Measurements from ENCODE around the gene MAEA.

The MAEA gene

DNA sequence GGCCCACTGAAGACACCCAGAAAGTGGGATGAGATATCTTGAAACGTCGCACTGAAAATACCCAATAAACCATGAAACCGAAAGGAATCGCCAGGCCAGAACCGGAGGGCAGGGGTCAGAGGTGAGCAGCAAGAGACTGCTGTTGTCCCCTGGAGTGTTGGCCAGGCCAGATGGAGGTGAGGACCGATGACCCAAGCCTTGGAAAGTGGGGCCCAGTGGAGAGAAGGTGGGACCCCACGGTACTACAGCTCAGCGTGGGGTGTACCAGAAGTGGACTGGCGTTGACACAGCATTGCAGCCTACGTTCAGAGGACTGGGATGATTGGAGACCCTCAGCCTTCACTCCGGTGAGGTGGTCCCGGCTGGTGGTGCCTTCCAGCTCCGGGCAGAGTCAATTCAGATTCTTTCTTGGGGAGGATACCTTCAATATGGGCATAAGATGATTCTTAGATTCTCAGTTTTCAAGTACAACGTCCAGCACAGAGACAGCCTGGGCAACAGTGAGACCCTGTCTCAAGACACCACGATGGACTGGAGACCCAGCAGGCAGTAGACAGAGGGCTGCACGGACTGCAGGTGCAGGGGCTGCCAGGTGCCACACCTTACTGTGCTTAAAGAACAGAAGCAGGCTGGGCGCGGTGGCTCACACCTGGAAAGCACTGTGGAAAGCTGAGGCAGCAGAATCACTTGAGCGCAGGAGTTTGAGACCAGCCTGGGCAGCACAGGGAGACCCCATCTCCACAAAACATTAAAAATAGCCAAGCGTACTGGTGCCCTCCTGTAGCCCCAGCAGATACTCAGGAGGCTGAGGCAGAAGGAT, 23.3 kb downstream of the MAEA start:
- Histone ChIP-seq H2BK12ac (ENCODE audit: low read length) (no peak overlapping the region), H3K23ac (ENCODE audit: low read depth, low read length, poor library complexity) (no peak overlapping the region), H2AK5ac (ENCODE audit: low read depth, low read length) (no peak overlapping the region), H3K4me2 (ENCODE audit: insufficient read depth, low read length, poor library complexity, severe bottlenecking) (no peak overlapping the region), H3K4me3 (ENCODE audit: low read length in 2 of 2) (no peak overlapping the region), H3K27me3 (ENCODE audit: control insufficient read depth in 3 of 3, insufficient read depth in 3 of 3, low read depth in 1 of 3, low read length in 3 of 3) (no peaks in the 10 kb centered on the region), H3K4ac (ENCODE audit: low read length) (no peak overlapping the region), H4K8ac (ENCODE audit: low read depth, low read length) (no peak overlapping the region), H3K18ac (ENCODE audit: low read length) (no peak overlapping the region), H2BK5ac (ENCODE audit: low read length) (no peak overlapping the region), H3K27ac (replicated peaks; ENCODE audit: low read length) (no peak overlapping the region), H3K9ac (ENCODE audit: low read depth, low read length, poor library complexity) (no peak overlapping the region), H3K9me3 (replicated peaks in 1 of 2; ENCODE audit: control insufficient read depth in 2 of 2, insufficient read depth in 1 of 2, low read depth in 1 of 2, low read length in 2 of 2) (peaks cover 11 to 20% of the 10 kb centered on the region in 2 donors), H2AFZ (ENCODE audit: low read length) (no peak overlapping the region), H3K14ac (ENCODE audit: low read length) (no peak overlapping the region), H2BK15ac (ENCODE audit: low read length) (no peak overlapping the region), H3K36me3 (replicated peaks in 1 of 2; ENCODE audit: control insufficient read depth in 2 of 2, insufficient read depth in 2 of 2, low read length in 2 of 2) (peaks cover 45 to 63% of the 10 kb centered on the region in 2 donors), H3K79me1 (ENCODE audit: low read depth, low read length) (peaks cover 37% of the 10 kb centered on the region), H3K4me1 (ENCODE audit: control insufficient read depth in 2 of 2, insufficient read depth in 1 of 2, low read depth in 1 of 2, low read length in 2 of 2) (peaks cover 7 to 16% of the 10 kb centered on the region in 2 donors), H4K91ac (ENCODE audit: low read depth, low read length, poor library complexity) (no peak overlapping the region), H2BK120ac (ENCODE audit: low read depth, low read length) (no peak overlapping the region)
- WGBS, 2 donors (ENCODE audit: extremely low coverage in 2 of 2, insufficient read length in 2 of 2, insufficient replicate concordance in 1 of 2) = no CpG with 5 or more reads among the region's 20 CpGs
- no peak for DNase-seq (ENCODE audit: low spot score)

DNA sequence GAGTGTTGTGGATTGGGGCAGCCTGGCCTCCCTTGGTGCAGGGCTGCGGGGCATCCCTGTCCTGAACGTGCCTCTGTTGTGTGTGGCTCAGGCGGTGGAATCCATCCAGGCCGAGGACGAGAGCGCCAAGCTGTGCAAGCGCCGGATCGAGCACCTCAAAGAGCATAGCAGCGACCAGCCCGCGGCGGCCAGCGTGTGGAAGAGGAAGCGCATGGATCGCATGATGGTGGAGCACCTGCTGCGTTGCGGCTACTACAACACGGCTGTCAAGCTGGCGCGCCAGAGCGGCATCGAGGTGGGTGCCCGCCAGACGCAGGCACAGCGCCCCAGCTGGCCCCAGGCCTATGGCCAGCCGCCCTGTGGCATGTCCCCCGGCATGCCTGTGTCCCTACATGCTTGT, 25.6 kb downstream of the MAEA start:
- no peak overlapping the region for H3K23ac ChIP-seq (ENCODE audit: low read depth, low read length, poor library complexity)
- no peak overlapping the region for H3K9ac ChIP-seq (ENCODE audit: low read depth, low read length, poor library complexity)
- no peaks in the 10 kb centered on the region for H3K27me3 ChIP-seq (ENCODE audit: control insufficient read depth in 3 of 3, insufficient read depth in 3 of 3, low read depth in 1 of 3, low read length in 3 of 3)
- no peak overlapping the region for H3K14ac ChIP-seq (ENCODE audit: low read length)
- no peak overlapping the region for H2AFZ ChIP-seq (ENCODE audit: low read length)
- no peak overlapping the region for H2AK5ac ChIP-seq (ENCODE audit: low read depth, low read length)
- no peak overlapping the region for H3K4me2 ChIP-seq (ENCODE audit: insufficient read depth, low read length, poor library complexity, severe bottlenecking)
- H3K79me1 ChIP-seq (ENCODE audit: low read depth, low read length) = peaks cover 26% of the 10 kb centered on the region
- H3K4ac ChIP-seq (ENCODE audit: low read length) = no peak overlapping the region
- peaks cover 58 to 82% of the 10 kb centered on the region in 2 donors for H3K36me3 ChIP-seq (replicated peaks in 1 of 2; ENCODE audit: control insufficient read depth in 2 of 2, insufficient read depth in 2 of 2, low read length in 2 of 2)
- H3K27ac ChIP-seq (replicated peaks; ENCODE audit: low read length) = no peak overlapping the region
- no peak overlapping the region for H2BK5ac ChIP-seq (ENCODE audit: low read length)
- H2BK12ac ChIP-seq (ENCODE audit: low read length) = no peak overlapping the region
- no peak overlapping the region for H2BK15ac ChIP-seq (ENCODE audit: low read length)
- peak overlapping the region in 1 of 2 donors; percentile 9 for H3K4me3 ChIP-seq (ENCODE audit: low read length in 2 of 2)
- peaks cover 13 to 18% of the 10 kb centered on the region in 2 donors for H3K9me3 ChIP-seq (replicated peaks in 1 of 2; ENCODE audit: control insufficient read depth in 2 of 2, insufficient read depth in 1 of 2, low read depth in 1 of 2, low read length in 2 of 2)
- no peak overlapping the region for H2BK120ac ChIP-seq (ENCODE audit: low read depth, low read length)
- no peak overlapping the region for H4K91ac ChIP-seq (ENCODE audit: low read depth, low read length, poor library complexity)
- peaks cover 0 to 2% of the 10 kb centered on the region in 2 donors for H3K4me1 ChIP-seq (ENCODE audit: control insufficient read depth in 2 of 2, insufficient read depth in 1 of 2, low read depth in 1 of 2, low read length in 2 of 2)
- no peak overlapping the region for H3K18ac ChIP-seq (ENCODE audit: low read length)
- H4K8ac ChIP-seq (ENCODE audit: low read depth, low read length) = no peak overlapping the region
- no peak for DNase-seq (ENCODE audit: low spot score)
- no CpG with 5 or more reads among the region's 28 CpGs for WGBS, 2 donors (ENCODE audit: extremely low coverage in 2 of 2, insufficient read length in 2 of 2, insufficient replicate concordance in 1 of 2)

DNA sequence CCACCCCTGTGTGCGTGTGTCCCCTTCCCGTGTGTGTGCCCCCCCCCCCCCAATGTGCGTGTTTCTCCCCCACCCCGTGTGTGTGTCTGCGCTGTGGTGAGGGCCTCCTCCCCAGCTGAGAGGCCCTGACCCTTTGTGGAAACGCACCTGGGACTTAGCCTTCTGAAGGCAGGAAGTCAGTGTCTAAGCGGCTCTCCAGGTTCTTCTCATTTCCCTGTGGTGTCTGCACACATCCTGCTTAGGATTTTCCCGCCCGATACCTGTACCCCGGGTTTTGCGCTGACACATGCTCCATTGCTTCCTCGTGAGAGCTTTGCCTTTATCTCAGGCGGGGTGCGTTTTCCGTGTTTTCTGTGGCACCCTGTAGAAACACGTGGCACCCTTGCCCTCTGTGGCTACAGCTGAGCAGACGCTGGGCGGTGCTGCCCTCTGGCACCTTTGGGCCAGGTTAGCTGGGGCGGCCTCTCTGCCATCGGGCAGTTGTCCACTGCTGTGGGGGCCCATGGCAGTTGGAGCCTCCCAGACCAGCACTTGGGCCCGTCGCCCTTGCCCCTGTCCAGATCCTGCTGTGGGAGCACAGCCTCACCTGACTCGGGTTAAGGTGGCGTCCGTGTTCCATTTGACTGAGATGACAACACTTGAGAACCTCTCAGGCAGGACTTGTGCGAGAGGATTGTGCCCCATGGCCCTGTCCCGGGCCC, 26.3 kb downstream of the MAEA start:
- Histone ChIP-seq H3K36me3 (replicated peaks in 1 of 2; ENCODE audit: control insufficient read depth in 2 of 2, insufficient read depth in 2 of 2, low read length in 2 of 2) (peaks cover 58 to 83% of the 10 kb centered on the region in 2 donors), H3K4ac (ENCODE audit: low read length) (no peak overlapping the region), H3K14ac (ENCODE audit: low read length) (no peak overlapping the region), H3K9me3 (replicated peaks in 1 of 2; ENCODE audit: control insufficient read depth in 2 of 2, insufficient read depth in 1 of 2, low read depth in 1 of 2, low read length in 2 of 2) (peaks cover 13 to 18% of the 10 kb centered on the region in 2 donors), H3K23ac (ENCODE audit: low read depth, low read length, poor library complexity) (peak overlapping the region; percentile 73), H2AFZ (ENCODE audit: low read length) (no peak overlapping the region), H3K18ac (ENCODE audit: low read length) (no peak overlapping the region), H2BK5ac (ENCODE audit: low read length) (no peak overlapping the region), H3K4me2 (ENCODE audit: insufficient read depth, low read length, poor library complexity, severe bottlenecking) (no peak overlapping the region), H4K8ac (ENCODE audit: low read depth, low read length) (no peak overlapping the region), H3K4me3 (ENCODE audit: low read length in 2 of 2) (no peak overlapping the region), H2BK15ac (ENCODE audit: low read length) (no peak overlapping the region), H3K79me1 (ENCODE audit: low read depth, low read length) (peaks cover 20% of the 10 kb centered on the region), H2BK120ac (ENCODE audit: low read depth, low read length) (no peak overlapping the region), H3K4me1 (ENCODE audit: control insufficient read depth in 2 of 2, insufficient read depth in 1 of 2, low read depth in 1 of 2, low read length in 2 of 2) (no peaks in the 10 kb centered on the region), H4K91ac (ENCODE audit: low read depth, low read length, poor library complexity) (no peak overlapping the region), H2BK12ac (ENCODE audit: low read length) (no peak overlapping the region), H3K27ac (replicated peaks; ENCODE audit: low read length) (no peak overlapping the region), H3K27me3 (ENCODE audit: control insufficient read depth in 3 of 3, insufficient read depth in 3 of 3, low read depth in 1 of 3, low read length in 3 of 3) (no peaks in the 10 kb centered on the region), H2AK5ac (ENCODE audit: low read depth, low read length) (no peak overlapping the region), H3K9ac (ENCODE audit: low read depth, low read length, poor library complexity) (no peak overlapping the region)
- no peak for DNase-seq (ENCODE audit: low spot score)
- no CpG with 5 or more reads among the region's 27 CpGs for WGBS, 2 donors (ENCODE audit: extremely low coverage in 2 of 2, insufficient read length in 2 of 2, insufficient replicate concordance in 1 of 2)

DNA sequence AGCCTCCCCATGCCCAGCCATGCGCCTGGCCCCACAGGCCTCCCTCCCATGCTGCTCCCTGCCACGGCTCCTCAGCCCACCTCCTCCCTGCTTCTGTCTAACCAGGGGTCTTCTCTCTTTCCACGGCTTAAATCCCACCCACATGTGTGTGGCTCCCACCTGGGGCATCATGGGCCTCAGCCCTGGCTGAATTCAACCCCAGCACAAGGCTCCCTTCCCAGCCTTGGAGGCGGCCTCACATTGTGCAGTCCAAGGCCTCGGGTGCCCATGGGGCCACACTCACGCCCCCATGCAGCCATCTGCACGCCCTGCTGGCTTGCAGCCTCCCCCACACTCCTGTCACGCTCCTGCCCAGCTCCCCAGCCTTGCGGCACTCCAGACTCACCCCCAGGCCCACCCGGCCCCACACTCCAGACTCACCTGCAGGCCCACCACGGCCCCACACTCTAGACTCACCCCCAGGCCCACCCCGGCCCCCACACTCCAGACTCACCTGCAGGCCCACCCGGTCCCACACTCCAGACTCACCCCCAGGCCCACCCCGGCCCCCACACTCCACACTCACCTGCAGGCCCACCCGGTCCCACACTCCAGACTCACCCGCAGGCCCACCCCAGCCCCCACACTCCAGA, 27.0 kb downstream of the MAEA start:
- WGBS, 2 donors (ENCODE audit: extremely low coverage in 2 of 2, insufficient read length in 2 of 2, insufficient replicate concordance in 1 of 2) = no CpG with 5 or more reads among the region's 16 CpGs
- H3K4ac ChIP-seq (ENCODE audit: low read length) = no peak overlapping the region
- H3K27me3 ChIP-seq (ENCODE audit: control insufficient read depth in 3 of 3, insufficient read depth in 3 of 3, low read depth in 1 of 3, low read length in 3 of 3) = no peaks in the 10 kb centered on the region
- no peak overlapping the region for H3K9ac ChIP-seq (ENCODE audit: low read depth, low read length, poor library complexity)
- H2BK120ac ChIP-seq (ENCODE audit: low read depth, low read length) = no peak overlapping the region
- no peak overlapping the region for H3K18ac ChIP-seq (ENCODE audit: low read length)
- H2BK15ac ChIP-seq (ENCODE audit: low read length) = no peak overlapping the region
- no peak overlapping the region for H2AFZ ChIP-seq (ENCODE audit: low read length)
- H3K4me2 ChIP-seq (ENCODE audit: insufficient read depth, low read length, poor library complexity, severe bottlenecking) = no peak overlapping the region
- no peaks in the 10 kb centered on the region for H3K4me1 ChIP-seq (ENCODE audit: control insufficient read depth in 2 of 2, insufficient read depth in 1 of 2, low read depth in 1 of 2, low read length in 2 of 2)
- no peak overlapping the region for H3K4me3 ChIP-seq (ENCODE audit: low read length in 2 of 2)
- peaks cover 13 to 18% of the 10 kb centered on the region in 2 donors for H3K9me3 ChIP-seq (replicated peaks in 1 of 2; ENCODE audit: control insufficient read depth in 2 of 2, insufficient read depth in 1 of 2, low read depth in 1 of 2, low read length in 2 of 2)
- no peak overlapping the region for H4K8ac ChIP-seq (ENCODE audit: low read depth, low read length)
- peaks cover 55 to 84% of the 10 kb centered on the region in 2 donors for H3K36me3 ChIP-seq (replicated peaks in 1 of 2; ENCODE audit: control insufficient read depth in 2 of 2, insufficient read depth in 2 of 2, low read length in 2 of 2)
- peaks cover 19% of the 10 kb centered on the region for H3K79me1 ChIP-seq (ENCODE audit: low read depth, low read length)
- no peak overlapping the region for H3K14ac ChIP-seq (ENCODE audit: low read length)
- H3K27ac ChIP-seq (replicated peaks; ENCODE audit: low read length) = no peak overlapping the region
- H4K91ac ChIP-seq (ENCODE audit: low read depth, low read length, poor library complexity) = no peak overlapping the region
- H2BK5ac ChIP-seq (ENCODE audit: low read length) = no peak overlapping the region
- H3K23ac ChIP-seq (ENCODE audit: low read depth, low read length, poor library complexity) = peak overlapping the region; percentile 73
- no peak overlapping the region for H2AK5ac ChIP-seq (ENCODE audit: low read depth, low read length)
- no peak overlapping the region for H2BK12ac ChIP-seq (ENCODE audit: low read length)
- no peak for DNase-seq (ENCODE audit: low spot score)
